Measurements from ENCODE around the gene FUT6. TPM values are rescaled to one million over a fixed set of nuclear protein-coding genes. Genes with fewer than 3 reads are reported as not detected.

Gene FUT6
- total and polyA plus RNA-seq, 2 donors (not counting 1 experiment from before 2014, with no cell fraction given): not detected

GRCh38 chr19:5790559-5791520, 48.7 kb downstream of the FUT6 start, which contains the start of gene DUS3L:
TSS of gene DUS3L (minus strand) at chr19:5791163. CDS start at chr19:5791141, 22 bp downstream.
- peak within 1 kb of the TSS; percentile 68 to 86 (median 72) for H3K4me3 ChIP-seq (replicated peaks in 1 of 4; ENCODE audit: control extremely low read depth in 1 of 4, insufficient read depth in 1 of 4, low read depth in 3 of 4, low read length in 4 of 4)
- H3K4me1 ChIP-seq (ENCODE audit: control insufficient read depth, extremely low read depth, insufficient read depth, low read length): peaks cover 4% of the 10 kb centered on the region
- H3K79me2 ChIP-seq (ENCODE audit: control insufficient read depth, insufficient read depth, low read length): peaks cover 6% of the 10 kb centered on the region
- H2AFZ ChIP-seq (ENCODE audit: low read length): peak within 1 kb of the TSS; percentile 76
- H4K20me1 ChIP-seq (ENCODE audit: control insufficient read depth, extremely low read depth, insufficient read depth, low read length): no peaks in the 10 kb centered on the region
- H3K27ac ChIP-seq (ENCODE audit: insufficient read depth, low read length): peak within 1 kb of the TSS; percentile 97
- peak within 1 kb of the TSS; percentile 91 for H3K9ac ChIP-seq (ENCODE audit: insufficient read depth, low read length)
- H3K27me3 ChIP-seq (ENCODE audit: control insufficient read depth, insufficient read depth, low read length): no peaks in the 10 kb centered on the region
- DNase-seq (ENCODE audit: low read depth in 2 of 2): peak; percentile 98 to 99
- no peaks in the 10 kb centered on the region for H3K9me3 ChIP-seq (ENCODE audit: control insufficient read depth, insufficient read depth, low read depth, low read length)
- peaks cover 31% of the 10 kb centered on the region for H3K36me3 ChIP-seq (ENCODE audit: control insufficient read depth, insufficient read depth, low read length)
- TF ChIP-seq EZH2 (IDR thresholded peaks at IDR 0.05; ENCODE audit: low read length, missing control alignments): no peak
- no peak for TF ChIP-seq CTCF (conservative IDR thresholded peaks at IDR 0.05 in 1 of 2, IDR thresholded peaks at IDR 0.05 in 1 of 2; ENCODE audit: low read depth in 1 of 2, low read length in 2 of 2)
- H3K4me2 ChIP-seq (ENCODE audit: extremely low read depth, insufficient read depth, low read length): peak within 1 kb of the TSS; percentile 98

- H3K4me1 ChIP-seq (ENCODE audit: control insufficient read depth, extremely low read depth, insufficient read depth, low read length): peaks cover 4% of the 10 kb centered on the region
- peak overlapping the region; percentile 26 for H3K9ac ChIP-seq (ENCODE audit: insufficient read depth, low read length)
- H3K4me2 ChIP-seq (ENCODE audit: extremely low read depth, insufficient read depth, low read length): peak overlapping the region; percentile 98
- TF ChIP-seq EZH2 (IDR thresholded peaks at IDR 0.05; ENCODE audit: low read length, missing control alignments) (no peak), CTCF (conservative IDR thresholded peaks at IDR 0.05 in 1 of 2, IDR thresholded peaks at IDR 0.05 in 1 of 2; ENCODE audit: low read depth in 1 of 2, low read length in 2 of 2) (no peak)
- no peak overlapping the region for H2AFZ ChIP-seq (ENCODE audit: low read length)
- H4K20me1 ChIP-seq (ENCODE audit: control insufficient read depth, extremely low read depth, insufficient read depth, low read length): no peaks in the 10 kb centered on the region
- no peaks in the 10 kb centered on the region for H3K9me3 ChIP-seq (ENCODE audit: control insufficient read depth, insufficient read depth, low read depth, low read length)
- peak overlapping the region; percentile 97 for H3K27ac ChIP-seq (ENCODE audit: insufficient read depth, low read length)
- H3K79me2 ChIP-seq (ENCODE audit: control insufficient read depth, insufficient read depth, low read length): peaks cover 6% of the 10 kb centered on the region
- H3K4me3 ChIP-seq (replicated peaks in 1 of 4; ENCODE audit: control extremely low read depth in 1 of 4, insufficient read depth in 1 of 4, low read depth in 3 of 4, low read length in 4 of 4): peak overlapping the region; percentile 68 to 86 (median 72)
- no peak for DNase-seq (ENCODE audit: low read depth in 2 of 2)
- H3K27me3 ChIP-seq (ENCODE audit: control insufficient read depth, insufficient read depth, low read length): no peaks in the 10 kb centered on the region
- H3K36me3 ChIP-seq (ENCODE audit: control insufficient read depth, insufficient read depth, low read length): peaks cover 38% of the 10 kb centered on the region
Observed at GRCh38 chr19:5789886-5790558, 49.5 kb downstream of the FUT6 start.

GRCh38 chr19:5789351-5789761, 50.1 kb downstream of the FUT6 start:
- Histone ChIP-seq H3K27me3 (ENCODE audit: control insufficient read depth, insufficient read depth, low read length) (no peaks in the 10 kb centered on the region), H4K20me1 (ENCODE audit: control insufficient read depth, extremely low read depth, insufficient read depth, low read length) (no peaks in the 10 kb centered on the region), H3K4me1 (ENCODE audit: control insufficient read depth, extremely low read depth, insufficient read depth, low read length) (peaks cover 4% of the 10 kb centered on the region), H3K79me2 (ENCODE audit: control insufficient read depth, insufficient read depth, low read length) (peaks cover 6% of the 10 kb centered on the region), H2AFZ (ENCODE audit: low read length) (no peak overlapping the region), H3K9ac (ENCODE audit: insufficient read depth, low read length) (no peak overlapping the region), H3K27ac (ENCODE audit: insufficient read depth, low read length) (no peak overlapping the region), H3K9me3 (ENCODE audit: control insufficient read depth, insufficient read depth, low read depth, low read length) (no peaks in the 10 kb centered on the region), H3K4me3 (replicated peaks in 1 of 4; ENCODE audit: control extremely low read depth in 1 of 4, insufficient read depth in 1 of 4, low read depth in 3 of 4, low read length in 4 of 4) (no peak overlapping the region), H3K36me3 (ENCODE audit: control insufficient read depth, insufficient read depth, low read length) (peaks cover 38% of the 10 kb centered on the region), H3K4me2 (ENCODE audit: extremely low read depth, insufficient read depth, low read length) (no peak overlapping the region)
- no peak for TF ChIP-seq CTCF (conservative IDR thresholded peaks at IDR 0.05 in 1 of 2, IDR thresholded peaks at IDR 0.05 in 1 of 2; ENCODE audit: low read depth in 1 of 2, low read length in 2 of 2)
- no peak for TF ChIP-seq EZH2 (IDR thresholded peaks at IDR 0.05; ENCODE audit: low read length, missing control alignments)
- no peak for DNase-seq (ENCODE audit: low read depth in 2 of 2)
